Ascending aorta (tissue), 2 donors: Measurements from ENCODE around the gene SHCBP1L. TPM values are rescaled to one million over a fixed set of nuclear protein-coding genes. Genes with fewer than 3 reads are reported as not detected.

Experiments used
- DNase-seq, 2 donors: peaks; one replicate each; pipeline ENCODE4 v3.0.0-alpha.2; 2019; ENCODE audit warnings: low spot score in 2 of 2
- H3K27ac ChIP-seq, 2 donors: fragments of 200-600 bp; sonication (generic); one replicate each; pipeline ENCODE4 v1.5.1; 2016 to 2017; ENCODE audit warnings: mild to moderate bottlenecking in 1 of 2
- H3K27me3 ChIP-seq: fragments of 200-600 bp; sonication (generic); one replicate; pipeline ENCODE4 v1.5.1; 2017
- H3K36me3 ChIP-seq, 2 donors: fragments of 200-600 bp; sonication (generic); one replicate each; pipeline ENCODE4 v1.5.1; 2016
- H3K4me1 ChIP-seq, 2 donors: fragments of 200-600 bp; sonication (generic); one replicate each; pipeline ENCODE4 v1.5.1; 2016 to 2017; ENCODE audit warnings: mild to moderate bottlenecking in 1 of 2
- H3K4me3 ChIP-seq, 2 donors: fragments of 200-600 bp; sonication (generic); one replicate each; pipeline ENCODE4 v1.5.1; 2016 to 2017; ENCODE audit warnings: mild to moderate bottlenecking in 1 of 2
- H3K9me3 ChIP-seq, 2 donors: fragments of 200-600 bp; sonication (generic); one replicate each; pipeline ENCODE4 v1.5.1; 2016
- CTCF ChIP-seq, 3 experiments: fragments of 200-600 bp in 2 of 3; fragments of 450-650 bp in 1 of 3; sonication (generic) in 2 of 3; IDR thresholded peaks; one replicate each; pipeline ENCODE4 v1.5.1; 2016 to 2019; ENCODE audit warnings: antibody characterized with exemption in 3 of 3, mild to moderate bottlenecking in 1 of 3, moderate library complexity in 1 of 3
- intact Hi-C: fragments of 100-400 bp; cut with DNase I; formaldehyde crosslinking; loops from one replicate; pipeline ENCODE4 v1.15.1; 2023
- total RNA-seq: library from RNA; depleted of rRNA; stranded (reverse); fragments of >200 nt; gene quantifications from one replicate; pipeline ENCODE4 v1.1.0, GENCODE V29; 2016

The SHCBP1L gene
- total RNA-seq, 1 donor from 2014 or later, result not detected

GRCh38 chr1:182972231-182972630 lies 19.3 kb upstream of the SHCBP1L start:
- no peak for TF ChIP-seq CTCF (IDR thresholded peaks at IDR 0.05)
- no peak for DNase-seq
- Histone ChIP-seq H3K27ac (no peak overlapping the region), H3K36me3 (no peaks in the 10 kb centered on the region), H3K4me3 (no peak overlapping the region), H3K9me3 (no peaks in the 10 kb centered on the region), H3K27me3 (no peaks in the 10 kb centered on the region), H3K4me1 (no peaks in the 10 kb centered on the region)
- intact Hi-C loops, result no loop called here

GRCh38 chr1:182971219-182971618 lies 18.3 kb upstream of the SHCBP1L start:
- Histone ChIP-seq H3K36me3 (no peaks in the 10 kb centered on the region), H3K4me3 (no peak overlapping the region)

GRCh38 chr1:182968836-182969734 lies 16.1 kb upstream of the SHCBP1L start:
- intact Hi-C loops, result no loop called here

More at GRCh38 chr1:182971219-182971618, 18.3 kb upstream of the SHCBP1L start:
- DNase-seq, result no peak
- Histone ChIP-seq H3K27ac (no peak overlapping the region), H3K9me3 (no peaks in the 10 kb centered on the region), H3K4me1 (no peaks in the 10 kb centered on the region), H3K27me3 (no peaks in the 10 kb centered on the region)
- no peak for TF ChIP-seq CTCF (IDR thresholded peaks at IDR 0.05)
- intact Hi-C loops, result no loop called here

GRCh38 chr1:182968151-182968741 lies 15.3 kb upstream of the SHCBP1L start:
- H3K27me3 ChIP-seq, result no peaks in the 10 kb centered on the region
- H3K4me3 ChIP-seq, result no peak overlapping the region
- H3K27ac ChIP-seq, result no peak overlapping the region
- no peak for DNase-seq
- H3K36me3 ChIP-seq, result no peaks in the 10 kb centered on the region
- TF ChIP-seq CTCF (IDR thresholded peaks at IDR 0.05), result no peak
- H3K9me3 ChIP-seq, result no peaks in the 10 kb centered on the region
- intact Hi-C loops, result no loop called here
- no peaks in the 10 kb centered on the region for H3K4me1 ChIP-seq

More at GRCh38 chr1:182968836-182969734, 16.1 kb upstream of the SHCBP1L start:
- H3K27me3 ChIP-seq, result no peaks in the 10 kb centered on the region
- H3K4me3 ChIP-seq, result no peak overlapping the region
- DNase-seq, result no peak
- no peak for TF ChIP-seq CTCF (IDR thresholded peaks at IDR 0.05)
- no peak overlapping the region for H3K27ac ChIP-seq
- no peaks in the 10 kb centered on the region for H3K4me1 ChIP-seq
- H3K9me3 ChIP-seq, result no peaks in the 10 kb centered on the region
- no peaks in the 10 kb centered on the region for H3K36me3 ChIP-seq

GRCh38 chr1:182965861-182966260 lies 12.9 kb upstream of the SHCBP1L start:
- no peaks in the 10 kb centered on the region for H3K27me3 ChIP-seq
- intact Hi-C loops, result no loop called here
- no peaks in the 10 kb centered on the region for H3K9me3 ChIP-seq
- no peak for DNase-seq
- H3K36me3 ChIP-seq, result no peaks in the 10 kb centered on the region
- no peak overlapping the region for H3K4me3 ChIP-seq
- no peak overlapping the region for H3K27ac ChIP-seq
- no peak for TF ChIP-seq CTCF (IDR thresholded peaks at IDR 0.05)
- peaks cover 0 to 2% of the 10 kb centered on the region in 2 donors for H3K4me1 ChIP-seq
